HEK293 (cell line): Measurements from ENCODE around the gene ADAMTS2.
A peak's percentile ranks its signal among the peaks of the same experiment; 100 is the strongest.

Experiments
- CTCF ChIA-PET: fragments of 350-600 bp; formaldehyde crosslinking; extraction: SDS; loops from one replicate; lab custom pipeline; 2021; ENCODE audit warnings: antibody characterized with exemption; lab: Yijun Ruan, JAX
- POLR2A ChIA-PET: fragments of 300-600 bp; formaldehyde crosslinking; extraction: SDS; loops from one replicate; lab custom pipeline; 2020; ENCODE audit warnings: antibody characterized with exemption, inconsistent platforms; lab: Yijun Ruan, JAX
- H3K27ac ChIP-seq: fragments of 200-500 bp; sonication (Bioruptor generic); 2 replicates; pipeline ENCODE4 v1.5.1; 2014; ENCODE audit warnings: low read depth, low read length, control low read depth, inconsistent platforms; ENCODE audit errors: extremely low read depth
- H3K36me3 ChIP-seq, 2 experiments: fragments of 200-500 bp in 1 of 2; sonication (Bioruptor generic) in 1 of 2; 1 replicate in 1 of 2; 2 replicates in 1 of 2; pipeline ENCODE4 v1.5.1; 2014 to 2017; ENCODE audit warnings: inconsistent platforms in 2 of 2, low read length in 2 of 2; ENCODE audit not compliant: control insufficient read depth in 2 of 2, insufficient read depth in 1 of 2
- H3K4me1 ChIP-seq: fragments of 200-500 bp; sonication (Bioruptor generic); 2 replicates; pipeline ENCODE4 v1.5.1; 2014; ENCODE audit warnings: mild to moderate bottlenecking, low read length, inconsistent platforms; ENCODE audit not compliant: control insufficient read depth, insufficient read depth
- H3K4me3 ChIP-seq: 2 replicates; pipeline ENCODE4 v1.5.1; 2011; ENCODE audit warnings: low read depth, mild to moderate bottlenecking, control low read depth, low read length, moderate library complexity
- H3K9me3 ChIP-seq: fragments of 200-500 bp; sonication (Bioruptor generic); 2 replicates; pipeline ENCODE4 v1.5.1; 2014; ENCODE audit warnings: low read depth, low read length, inconsistent platforms; ENCODE audit not compliant: control insufficient read depth, insufficient read depth
- ATF2 ChIP-seq: fragments of 450-650 bp; formaldehyde crosslinking; IDR thresholded peaks from 2 replicates; pipeline ENCODE4 v1.5.1; 2016; ENCODE audit warnings: missing biosample characterization, missing genetic modification characterization, low read depth
- BCL11B ChIP-seq: fragments of 450-650 bp; formaldehyde crosslinking; IDR thresholded peaks from 2 replicates; pipeline ENCODE4 v1.5.1; 2016; ENCODE audit warnings: low read depth, missing biosample characterization, missing genetic modification characterization
- EGR2 ChIP-seq: fragments of 450-650 bp; formaldehyde crosslinking; IDR thresholded peaks from 2 replicates; pipeline ENCODE4 v1.5.1; 2016; ENCODE audit warnings: low read depth, missing biosample characterization, missing genetic modification characterization
- HOXC10 ChIP-seq: sonication (generic); formaldehyde crosslinking; IDR thresholded peaks from 2 replicates; pipeline ENCODE4 v1.8.1; 2023; ENCODE audit warnings: mild to moderate bottlenecking, missing genetic modification reagents
- HOXD13 ChIP-seq: sonication (generic); formaldehyde crosslinking; IDR thresholded peaks from 2 replicates; pipeline ENCODE4 v1.8.0; 2022; ENCODE audit warnings: missing genetic modification reagents, borderline replicate concordance
- IKZF3 ChIP-seq: fragments of 450-650 bp; IDR thresholded peaks from 2 replicates; pipeline ENCODE4 v1.5.0; 2018; ENCODE audit warnings: missing biosample characterization, mild to moderate bottlenecking, missing genetic modification characterization, moderate library complexity
- KLF17 ChIP-seq: fragments of 450-650 bp; formaldehyde crosslinking; IDR thresholded peaks from 2 replicates; pipeline ENCODE4 v1.5.1; 2016; ENCODE audit warnings: missing biosample characterization, missing genetic modification characterization
- KLF9 ChIP-seq: fragments of 450-650 bp; formaldehyde crosslinking; IDR thresholded peaks from 2 replicates; pipeline ENCODE4 v1.5.1; 2016; ENCODE audit warnings: missing biosample characterization, missing genetic modification characterization, low read depth
- OVOL3 ChIP-seq: fragments of 450-650 bp; formaldehyde crosslinking; IDR thresholded peaks from 2 replicates; pipeline ENCODE4 v1.5.1; 2016; ENCODE audit warnings: missing biosample characterization, missing genetic modification characterization
- ZBTB17 ChIP-seq: fragments of 450-650 bp; formaldehyde crosslinking; IDR thresholded peaks from 2 replicates; pipeline ENCODE4 v1.5.1; 2016; ENCODE audit warnings: missing biosample characterization, missing genetic modification characterization
- ZEB2 ChIP-seq: fragments of 450-650 bp; formaldehyde crosslinking; IDR thresholded peaks from 2 replicates; pipeline ENCODE4 v1.5.1; 2016; ENCODE audit warnings: missing biosample characterization, missing genetic modification characterization
- ZFHX2 ChIP-seq: fragments of 450-650 bp; formaldehyde crosslinking; conservative IDR thresholded peaks from 2 replicates; pipeline ENCODE4 v1.5.1; 2016; ENCODE audit warnings: missing biosample characterization, missing genetic modification characterization
- ZFP37 ChIP-seq: fragments of 450-650 bp; formaldehyde crosslinking; IDR thresholded peaks from 2 replicates; pipeline ENCODE4 v1.5.1; 2016; ENCODE audit warnings: missing biosample characterization, missing genetic modification characterization
- ZIC2 ChIP-seq: fragments of 450-650 bp; formaldehyde crosslinking; IDR thresholded peaks from 2 replicates; pipeline ENCODE4 v1.5.1; 2016; ENCODE audit warnings: missing biosample characterization, missing genetic modification characterization
- ZNF112 ChIP-seq: fragments of 450-650 bp; formaldehyde crosslinking; IDR thresholded peaks from 2 replicates; pipeline ENCODE4 v1.5.0; 2017; ENCODE audit warnings: missing biosample characterization, missing genetic modification characterization
- ZNF24 ChIP-seq: fragments of 450-650 bp; formaldehyde crosslinking; IDR thresholded peaks from 2 replicates; pipeline ENCODE4 v1.5.1; 2016; ENCODE audit warnings: missing biosample characterization, missing genetic modification characterization
- ZNF366 ChIP-seq: fragments of 450-650 bp; formaldehyde crosslinking; conservative IDR thresholded peaks from 2 replicates; pipeline ENCODE4 v1.5.1; 2016; ENCODE audit warnings: missing biosample characterization, missing genetic modification characterization
- ZNF426 ChIP-seq: fragments of 450-650 bp; formaldehyde crosslinking; IDR thresholded peaks from 2 replicates; pipeline ENCODE4 v1.5.1; 2017; ENCODE audit warnings: missing biosample characterization, missing genetic modification characterization, mild to moderate bottlenecking, inconsistent platforms, moderate library complexity
- ZNF544 ChIP-seq: fragments of 450-650 bp; formaldehyde crosslinking; IDR thresholded peaks from 2 replicates; pipeline ENCODE4 v1.5.0; 2017; ENCODE audit warnings: missing biosample characterization, missing genetic modification characterization
- ZNF571 ChIP-seq: fragments of 450-650 bp; formaldehyde crosslinking; IDR thresholded peaks from 2 replicates; pipeline ENCODE4 v1.5.0; 2017; ENCODE audit warnings: missing biosample characterization, missing genetic modification characterization
- ZNF596 ChIP-seq: fragments of 450-650 bp; IDR thresholded peaks from 2 replicates; pipeline ENCODE4 v1.5.0; 2018; ENCODE audit warnings: missing biosample characterization, mild to moderate bottlenecking, missing genetic modification characterization, moderate library complexity
- ZNF600 ChIP-seq: fragments of 450-650 bp; formaldehyde crosslinking; IDR thresholded peaks from 2 replicates; pipeline ENCODE4 v1.5.1; 2016; ENCODE audit warnings: missing biosample characterization, missing genetic modification characterization
- ZNF610 ChIP-seq: fragments of 450-650 bp; formaldehyde crosslinking; IDR thresholded peaks from 2 replicates; pipeline ENCODE4 v1.5.1; 2016; ENCODE audit warnings: missing biosample characterization, missing genetic modification characterization, borderline replicate concordance
- ZNF658 ChIP-seq: fragments of 450-650 bp; formaldehyde crosslinking; IDR thresholded peaks from 2 replicates; pipeline ENCODE4; 2016; ENCODE audit warnings: missing biosample characterization, missing genetic modification characterization
- TF ChIP-seq, protein P1 (sequence below): fragments of 450-650 bp; formaldehyde crosslinking; IDR thresholded peaks from 2 replicates; pipeline ENCODE4 v1.5.1; 2016; ENCODE audit warnings: missing biosample characterization, missing genetic modification characterization
- TF ChIP-seq, protein P2 (sequence below): fragments of 450-650 bp; formaldehyde crosslinking; IDR thresholded peaks from 2 replicates; pipeline ENCODE4 v1.5.1; 2017; ENCODE audit warnings: missing biosample characterization, missing genetic modification characterization

ADAMTS2 gene

GRCh38 chr5:179205277-179205676, 140.0 kb downstream of the ADAMTS2 start:
- POLR2A ChIA-PET: no interaction called here
- Histone ChIP-seq H3K4me1 (no peaks in the 10 kb centered on the region), H3K36me3 (no peaks in the 10 kb centered on the region), H3K4me3 (no peak overlapping the region), H3K27ac (no peak overlapping the region), H3K9me3 (no peaks in the 10 kb centered on the region)
- CTCF ChIA-PET: no interaction called here
- TF ChIP-seq, protein P1, sequence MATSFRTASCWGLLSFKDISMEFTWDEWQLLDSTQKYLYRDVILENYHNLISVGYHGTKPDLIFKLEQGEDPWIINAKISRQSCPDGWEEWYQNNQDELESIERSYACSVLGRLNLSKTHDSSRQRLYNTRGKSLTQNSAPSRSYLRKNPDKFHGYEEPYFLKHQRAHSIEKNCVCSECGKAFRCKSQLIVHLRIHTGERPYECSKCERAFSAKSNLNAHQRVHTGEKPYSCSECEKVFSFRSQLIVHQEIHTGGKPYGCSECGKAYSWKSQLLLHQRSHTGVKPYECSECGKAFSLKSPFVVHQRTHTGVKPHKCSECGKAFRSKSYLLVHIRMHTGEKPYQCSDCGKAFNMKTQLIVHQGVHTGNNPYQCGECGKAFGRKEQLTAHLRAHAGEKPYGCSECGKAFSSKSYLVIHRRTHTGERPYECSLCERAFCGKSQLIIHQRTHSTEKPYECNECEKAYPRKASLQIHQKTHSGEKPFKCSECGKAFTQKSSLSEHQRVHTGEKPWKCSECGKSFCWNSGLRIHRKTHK (tag by site-specific recombination): no peak
- TF ChIP-seq HOXD13 (CRISPR knock-in tag): no peak

- POLR2A ChIA-PET: no interaction called here
- Histone ChIP-seq H3K4me1 (no peaks in the 10 kb centered on the region), H3K36me3 (no peaks in the 10 kb centered on the region), H3K9me3 (no peaks in the 10 kb centered on the region), H3K27ac (no peak overlapping the region), H3K4me3 (no peak overlapping the region)
- peak; percentile 90 for TF ChIP-seq ZFHX2 (tag by site-specific recombination)
- no peak for TF ChIP-seq KLF9 (tag by site-specific recombination)
- TF ChIP-seq ZIC2 (tag by site-specific recombination): peak; percentile 44
- peak; percentile 86 for TF ChIP-seq EGR2 (tag by site-specific recombination)
- CTCF ChIA-PET: no interaction called here
Measured at GRCh38 chr5:179204572-179204971, 140.7 kb downstream of the ADAMTS2 start.

- H3K27ac ChIP-seq: no peak overlapping the region
- no peak overlapping the region for H3K4me3 ChIP-seq
- H3K36me3 ChIP-seq: no peaks in the 10 kb centered on the region
- no peaks in the 10 kb centered on the region for H3K4me1 ChIP-seq
- no peaks in the 10 kb centered on the region for H3K9me3 ChIP-seq
- POLR2A ChIA-PET: no interaction called here
- CTCF ChIA-PET: no interaction called here
- TF ChIP-seq ZNF366 (no peak), ZNF658 (no peak), HOXC10 (CRISPR knock-in tag) (no peak), ZNF544 (no peak), ZNF426 (no peak), ZNF24 (tag by site-specific recombination) (no peak), ZNF112 (tag by site-specific recombination) (no peak), KLF17 (tag by site-specific recombination) (no peak), IKZF3 (no peak)
- TF ChIP-seq, protein P2, sequence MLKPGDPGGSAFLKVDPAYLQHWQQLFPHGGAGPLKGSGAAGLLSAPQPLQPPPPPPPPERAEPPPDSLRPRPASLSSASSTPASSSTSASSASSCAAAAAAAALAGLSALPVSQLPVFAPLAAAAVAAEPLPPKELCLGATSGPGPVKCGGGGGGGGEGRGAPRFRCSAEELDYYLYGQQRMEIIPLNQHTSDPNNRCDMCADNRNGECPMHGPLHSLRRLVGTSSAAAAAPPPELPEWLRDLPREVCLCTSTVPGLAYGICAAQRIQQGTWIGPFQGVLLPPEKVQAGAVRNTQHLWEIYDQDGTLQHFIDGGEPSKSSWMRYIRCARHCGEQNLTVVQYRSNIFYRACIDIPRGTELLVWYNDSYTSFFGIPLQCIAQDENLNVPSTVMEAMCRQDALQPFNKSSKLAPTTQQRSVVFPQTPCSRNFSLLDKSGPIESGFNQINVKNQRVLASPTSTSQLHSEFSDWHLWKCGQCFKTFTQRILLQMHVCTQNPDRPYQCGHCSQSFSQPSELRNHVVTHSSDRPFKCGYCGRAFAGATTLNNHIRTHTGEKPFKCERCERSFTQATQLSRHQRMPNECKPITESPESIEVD (tag by site-specific recombination): no peak
Measured at GRCh38 chr5:179203248-179203647, 142.0 kb downstream of the ADAMTS2 start.

DNA sequence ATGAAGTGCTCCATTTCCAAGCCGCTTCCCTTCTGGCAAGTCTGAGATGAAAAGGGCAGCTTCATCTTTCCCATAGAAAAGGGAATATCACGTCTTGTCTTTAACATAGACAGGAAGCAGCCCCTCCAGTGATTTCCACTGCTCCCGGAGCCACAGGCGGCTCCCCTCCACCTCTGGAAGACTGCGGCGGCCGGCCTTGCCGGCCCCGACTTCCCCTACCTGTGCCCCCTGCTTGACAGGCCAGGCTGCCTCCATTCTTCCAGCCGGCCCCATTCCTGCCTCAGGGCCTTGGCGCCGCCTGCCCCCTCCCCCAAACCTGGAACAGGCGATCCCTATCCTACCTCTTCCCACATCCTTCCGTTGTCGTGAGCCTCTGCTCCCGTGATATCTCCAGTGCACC, 143.3 kb downstream of the ADAMTS2 start:
- ChIA-PET POLR2A (no interaction called here), CTCF (no interaction called here)
- no peaks in the 10 kb centered on the region for H3K9me3 ChIP-seq
- no peak overlapping the region for H3K4me3 ChIP-seq
- no peak overlapping the region for H3K27ac ChIP-seq
- H3K4me1 ChIP-seq: no peaks in the 10 kb centered on the region
- H3K36me3 ChIP-seq: no peaks in the 10 kb centered on the region
- TF ChIP-seq ZFP37 (tag by site-specific recombination) (no peak), ZNF600 (tag by site-specific recombination) (no peak), OVOL3 (tag by site-specific recombination) (no peak), ZBTB17 (no peak), ATF2 (tag by site-specific recombination) (no peak), HOXD13 (CRISPR knock-in tag) (no peak), BCL11B (tag by site-specific recombination) (no peak), ZEB2 (tag by site-specific recombination) (no peak), ZNF596 (tag by site-specific recombination) (no peak), ZNF571 (tag by site-specific recombination) (no peak), ZNF610 (tag by site-specific recombination) (no peak), ZFHX2 (tag by site-specific recombination) (no peak)
